Rectal smooth muscle tissue (tissue), 1 donor: ENCODE measurements around the gene NEGR1.

ENCODE experiments used
- H3K27ac ChIP-seq: one replicate; pipeline ENCODE4 v1.7.0; 2013; ENCODE audit warnings: low read depth, low read length, inconsistent platforms
- H3K27me3 ChIP-seq: one replicate; pipeline ENCODE4 v1.7.0; 2013; ENCODE audit warnings: low read length; ENCODE audit not compliant: control insufficient read depth, insufficient read depth
- H3K36me3 ChIP-seq: one replicate; pipeline ENCODE4 v1.7.0; 2013; ENCODE audit warnings: low read length; ENCODE audit not compliant: control insufficient read depth, insufficient read depth
- H3K4me1 ChIP-seq: one replicate; pipeline ENCODE4 v1.7.0; 2013; ENCODE audit warnings: low read length; ENCODE audit not compliant: control insufficient read depth, insufficient read depth
- H3K4me3 ChIP-seq: one replicate; pipeline ENCODE4 v1.7.0; 2013; ENCODE audit warnings: low read length
- H3K9ac ChIP-seq: one replicate; pipeline ENCODE4 v1.7.0; 2013; ENCODE audit warnings: low read length

Gene NEGR1

GRCh38 chr1:71462247-71462646 is 820.1 kb downstream of the NEGR1 start:
- H3K27ac ChIP-seq = no peak overlapping the region
- H3K9ac ChIP-seq = no peak overlapping the region
- no peaks in the 10 kb centered on the region for H3K4me1 ChIP-seq
- H3K4me3 ChIP-seq = no peak overlapping the region
- no peaks in the 10 kb centered on the region for H3K27me3 ChIP-seq
- H3K36me3 ChIP-seq = no peaks in the 10 kb centered on the region

GRCh38 chr1:71461416-71461815 is 820.9 kb downstream of the NEGR1 start:
- H3K36me3 ChIP-seq = no peaks in the 10 kb centered on the region
- H3K9ac ChIP-seq = no peak overlapping the region
- H3K4me1 ChIP-seq = no peaks in the 10 kb centered on the region
- H3K4me3 ChIP-seq = no peak overlapping the region
- H3K27ac ChIP-seq = no peak overlapping the region
- H3K27me3 ChIP-seq = no peaks in the 10 kb centered on the region

DNA sequence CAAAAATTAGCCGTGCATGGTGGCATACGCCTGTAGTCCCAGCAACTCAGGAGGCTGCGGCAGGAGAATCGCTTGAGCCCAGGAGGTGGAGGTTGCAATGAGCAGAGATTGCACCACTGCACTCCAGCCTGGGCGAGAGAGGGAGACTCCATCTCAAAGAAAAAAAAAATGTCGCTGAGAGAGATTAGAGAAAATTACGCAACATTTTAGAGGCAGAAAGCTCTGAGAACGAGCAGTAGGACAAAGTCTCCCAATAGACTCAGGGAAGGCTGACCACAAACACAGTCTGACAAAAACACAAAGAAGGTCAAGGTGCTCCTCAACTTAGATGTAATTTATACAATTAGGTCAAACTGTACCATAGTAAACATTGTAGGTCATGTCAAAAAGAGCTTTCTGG is 833.9 kb downstream of the NEGR1 start:
- Histone ChIP-seq H3K4me3 (no peak overlapping the region), H3K9ac (no peak overlapping the region), H3K27ac (no peak overlapping the region), H3K27me3 (no peaks in the 10 kb centered on the region), H3K36me3 (no peaks in the 10 kb centered on the region), H3K4me1 (no peaks in the 10 kb centered on the region)

- Histone ChIP-seq H3K27ac (no peak overlapping the region), H3K36me3 (no peaks in the 10 kb centered on the region), H3K27me3 (no peaks in the 10 kb centered on the region), H3K4me1 (no peaks in the 10 kb centered on the region), H3K9ac (no peak overlapping the region), H3K4me3 (no peak overlapping the region)
Measured at GRCh38 chr1:71438626-71439025, 843.7 kb downstream of the NEGR1 start.

DNA sequence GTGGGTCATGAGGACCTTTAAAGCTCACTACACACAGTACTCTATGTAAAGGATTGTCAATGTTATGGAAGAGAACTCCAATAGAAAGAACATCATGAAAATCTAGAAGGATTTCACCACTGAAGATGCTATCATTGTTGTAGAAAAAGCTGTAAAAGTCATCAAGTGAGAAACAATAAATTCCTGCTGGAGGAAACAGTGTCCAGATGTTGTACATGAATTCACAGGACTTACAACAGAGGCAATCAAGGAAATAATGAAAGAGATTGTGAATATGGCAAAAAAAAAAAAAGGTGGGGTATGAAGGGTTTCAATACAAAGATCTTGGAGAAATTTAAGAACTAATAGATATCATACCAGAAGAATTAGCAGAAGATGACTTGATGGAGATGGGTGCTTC is 846.4 kb downstream of the NEGR1 start:
- Histone ChIP-seq H3K27me3 (no peaks in the 10 kb centered on the region), H3K9ac (no peak overlapping the region), H3K4me1 (no peaks in the 10 kb centered on the region), H3K27ac (no peak overlapping the region), H3K36me3 (no peaks in the 10 kb centered on the region), H3K4me3 (no peak overlapping the region)

- Histone ChIP-seq H3K9ac (no peak overlapping the region), H3K27me3 (no peaks in the 10 kb centered on the region), H3K4me3 (no peak overlapping the region), H3K27ac (no peak overlapping the region), H3K36me3 (no peaks in the 10 kb centered on the region), H3K4me1 (no peaks in the 10 kb centered on the region)
Measured at GRCh38 chr1:71434240-71434639, 848.1 kb downstream of the NEGR1 start.

GRCh38 chr1:71428029-71428428 is 854.3 kb downstream of the NEGR1 start:
- Histone ChIP-seq H3K27ac (no peak overlapping the region), H3K9ac (no peak overlapping the region), H3K36me3 (no peaks in the 10 kb centered on the region), H3K4me3 (no peak overlapping the region), H3K27me3 (no peaks in the 10 kb centered on the region), H3K4me1 (no peaks in the 10 kb centered on the region)

GRCh38 chr1:71427066-71427465 is 855.3 kb downstream of the NEGR1 start:
- Histone ChIP-seq H3K27me3 (no peaks in the 10 kb centered on the region), H3K27ac (no peak overlapping the region), H3K4me1 (no peaks in the 10 kb centered on the region), H3K9ac (no peak overlapping the region), H3K4me3 (no peak overlapping the region), H3K36me3 (no peaks in the 10 kb centered on the region)

DNA sequence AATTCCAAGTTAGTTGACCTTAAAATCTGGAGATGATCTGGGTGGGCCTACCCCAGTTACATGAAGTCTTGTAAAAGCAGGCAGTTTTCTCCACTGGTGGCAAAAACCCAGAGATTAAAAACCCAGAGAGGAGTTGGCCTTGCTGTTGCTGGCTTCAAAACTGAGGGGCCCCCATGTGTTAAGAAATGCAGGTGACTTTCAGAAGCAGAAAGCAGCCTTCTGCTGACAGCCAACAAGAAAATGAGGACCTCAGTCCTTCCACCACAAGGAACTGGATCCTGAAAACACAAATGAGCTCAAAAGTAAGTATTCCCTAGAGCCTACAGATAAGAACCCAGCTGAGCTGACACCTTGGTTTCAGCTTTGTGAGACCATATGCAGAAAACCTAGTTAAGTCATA is 857.8 kb downstream of the NEGR1 start:
- no peaks in the 10 kb centered on the region for H3K4me1 ChIP-seq
- H3K4me3 ChIP-seq = no peak overlapping the region
- no peaks in the 10 kb centered on the region for H3K27me3 ChIP-seq
- no peak overlapping the region for H3K9ac ChIP-seq
- no peak overlapping the region for H3K27ac ChIP-seq
- no peaks in the 10 kb centered on the region for H3K36me3 ChIP-seq

GRCh38 chr1:71422221-71422620 is 860.1 kb downstream of the NEGR1 start:
- no peaks in the 10 kb centered on the region for H3K27me3 ChIP-seq
- no peak overlapping the region for H3K9ac ChIP-seq
- no peak overlapping the region for H3K27ac ChIP-seq
- H3K36me3 ChIP-seq = no peaks in the 10 kb centered on the region
- H3K4me1 ChIP-seq = no peaks in the 10 kb centered on the region
- H3K4me3 ChIP-seq = no peak overlapping the region

DNA sequence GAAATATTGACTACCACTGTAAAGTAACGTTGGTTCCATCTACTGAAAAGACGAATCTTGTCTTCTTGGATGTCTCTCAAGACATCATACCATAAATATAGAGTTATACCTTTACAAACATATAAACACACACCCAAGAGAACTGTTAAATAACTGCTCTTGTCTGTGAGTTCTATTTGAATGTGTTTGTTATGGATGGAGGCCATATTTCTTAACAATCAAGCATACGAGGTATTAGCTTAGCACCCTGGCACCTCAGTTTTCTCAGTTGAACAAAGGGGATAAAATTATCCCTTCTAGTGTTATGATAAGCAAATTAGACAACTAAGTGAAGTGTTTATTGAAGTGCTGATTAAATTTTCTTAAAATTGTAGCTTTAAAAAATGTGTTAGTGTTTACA is 864.9 kb downstream of the NEGR1 start:
- H3K27me3 ChIP-seq = no peaks in the 10 kb centered on the region
- H3K36me3 ChIP-seq = no peaks in the 10 kb centered on the region
- H3K9ac ChIP-seq = no peak overlapping the region
- no peaks in the 10 kb centered on the region for H3K4me1 ChIP-seq
- no peak overlapping the region for H3K27ac ChIP-seq
- H3K4me3 ChIP-seq = no peak overlapping the region

GRCh38 chr1:71414179-71414578 is 868.2 kb downstream of the NEGR1 start:
- no peak overlapping the region for H3K27ac ChIP-seq
- no peaks in the 10 kb centered on the region for H3K36me3 ChIP-seq
- H3K9ac ChIP-seq = no peak overlapping the region
- H3K4me3 ChIP-seq = no peak overlapping the region
- no peaks in the 10 kb centered on the region for H3K27me3 ChIP-seq
- no peaks in the 10 kb centered on the region for H3K4me1 ChIP-seq

DNA sequence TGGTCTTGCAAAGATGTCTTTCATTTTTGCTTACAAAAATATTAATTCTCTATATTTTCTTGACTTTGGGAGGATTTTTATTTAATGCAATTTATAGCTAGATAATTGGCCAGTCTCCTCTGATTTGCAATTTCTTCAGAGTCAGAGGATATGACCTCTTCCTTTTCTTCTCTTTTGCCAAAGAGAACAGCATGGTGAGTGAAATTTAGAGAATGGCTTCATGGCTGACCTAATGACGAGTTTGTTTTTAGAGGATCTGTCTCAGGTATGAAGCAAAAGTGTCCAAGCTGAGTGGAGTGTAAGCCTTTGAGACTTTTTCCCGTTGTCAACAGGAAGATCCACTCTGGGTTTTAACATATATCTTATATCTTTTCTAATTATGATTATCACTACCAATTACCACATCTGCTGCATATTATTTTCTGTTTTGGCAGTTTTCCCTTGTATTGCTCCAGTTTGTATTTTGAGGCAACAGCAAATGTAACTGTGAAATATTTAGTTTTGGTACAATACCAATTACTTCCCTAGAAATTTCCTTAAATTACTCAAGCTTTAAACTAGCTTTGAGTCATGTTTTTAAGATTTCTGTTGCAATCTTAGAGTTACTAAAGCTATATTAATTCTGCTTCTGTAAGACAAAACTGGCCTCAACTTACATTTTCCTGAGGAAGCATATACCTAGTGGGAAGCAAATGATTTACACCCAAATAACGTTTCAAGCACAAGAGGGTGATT is 868.7 kb downstream of the NEGR1 start:
- H3K27ac ChIP-seq = no peak overlapping the region
- no peak overlapping the region for H3K9ac ChIP-seq
- H3K4me1 ChIP-seq = no peaks in the 10 kb centered on the region
- H3K36me3 ChIP-seq = no peaks in the 10 kb centered on the region
- H3K27me3 ChIP-seq = no peaks in the 10 kb centered on the region
- H3K4me3 ChIP-seq = no peak overlapping the region
